Measurements from ENCODE around the gene CAMKMT. TPM values are rescaled to one million over a fixed set of nuclear protein-coding genes. Genes with fewer than 3 reads are reported as not detected.

The CAMKMT gene
- total and polyA plus RNA-seq, 2 donors (not counting 1 experiment from before 2014, with no cell fraction given) = 6.2 to 23.3 TPM

GRCh38 chr2:44638649-44639048 is 276.9 kb downstream of the CAMKMT start:
- H3K79me2 ChIP-seq (ENCODE audit: control insufficient read depth, insufficient read depth, low read length) = no peaks in the 10 kb centered on the region
- H2AFZ ChIP-seq (ENCODE audit: insufficient read depth, low read depth, low read length, poor library complexity, severe bottlenecking) = no peak overlapping the region
- no peak overlapping the region for H3K4me3 ChIP-seq (ENCODE audit: control extremely low read depth in 1 of 5, extremely low read depth in 1 of 5, insufficient read depth in 1 of 5, low read depth in 2 of 5, low read length in 4 of 5)
- H3K27ac Mint-ChIP-seq = no peak overlapping the region
- H3K9ac ChIP-seq (ENCODE audit: low read length) = no peak overlapping the region
- DNase-seq = no peak
- no peaks in the 10 kb centered on the region for H3K36me3 ChIP-seq (replicated peaks in 1 of 2; ENCODE audit: control extremely low read depth in 1 of 2, control insufficient read depth in 1 of 2, extremely low read depth in 1 of 2, insufficient read depth in 2 of 2, low read length in 1 of 2)
- H3K4me1 ChIP-seq (ENCODE audit: control insufficient read depth in 2 of 2, insufficient read depth in 2 of 2, low read length in 2 of 2) = no peaks in the 10 kb centered on the region
- no peak overlapping the region for H3K4me2 ChIP-seq (replicated peaks; ENCODE audit: low read depth, low read length, poor library complexity, severe bottlenecking)
- POLR2A ChIA-PET = no interaction called here
- H3K9me3 ChIP-seq (ENCODE audit: control extremely low read depth in 1 of 3, control insufficient read depth in 2 of 3, insufficient read depth in 1 of 3, low read length in 2 of 3) = peaks cover 0 to 2% (median 0%) of the 10 kb centered on the region in 3 donors
- no peak overlapping the region for H3K27ac ChIP-seq (ENCODE audit: low read length in 2 of 2)
- H3K27me3 ChIP-seq (replicated peaks in 1 of 4; ENCODE audit: control extremely low read depth in 1 of 4, control insufficient read depth in 3 of 4, insufficient read depth in 4 of 4, low read length in 3 of 4) = no peaks in the 10 kb centered on the region
- no peak for ATAC-seq (ENCODE audit: low read depth)
- H4K20me1 ChIP-seq (ENCODE audit: control insufficient read depth, insufficient read depth, low read length, poor library complexity, severe bottlenecking) = no peaks in the 10 kb centered on the region
- no peak overlapping the region for H3K4me3 Mint-ChIP-seq
- H3K4me1 Mint-ChIP-seq = no peaks in the 10 kb centered on the region
- H3K27me3 Mint-ChIP-seq = no peaks in the 10 kb centered on the region
- WGBS (ENCODE audit: insufficient coverage) = 95% methylated on average over 2 of the region's 4 CpGs
- peaks cover 4% of the 10 kb centered on the region for H3K9me3 Mint-ChIP-seq (ENCODE audit: insufficient read depth)
- CTCF ChIA-PET = no interaction called here
- intact Hi-C loops (cut with micrococcal nuclease) = no loop called here
- TF ChIP-seq EZH2 (IDR thresholded peaks at IDR 0.05; ENCODE audit: borderline replicate concordance, insufficient read depth, low read depth, low read length, poor library complexity, severe bottlenecking) = no peak
- no peak for TF ChIP-seq CTCF (IDR thresholded peaks at IDR 0.05)

GRCh38 chr2:44639399-44639798 is 277.7 kb downstream of the CAMKMT start:
- ATAC-seq (ENCODE audit: low read depth) = no peak
- POLR2A ChIA-PET = no interaction called here
- Histone ChIP-seq H2AFZ (ENCODE audit: insufficient read depth, low read depth, low read length, poor library complexity, severe bottlenecking) (no peak overlapping the region), H3K9ac (ENCODE audit: low read length) (no peak overlapping the region), H3K27me3 (replicated peaks in 1 of 4; ENCODE audit: control extremely low read depth in 1 of 4, control insufficient read depth in 3 of 4, insufficient read depth in 4 of 4, low read length in 3 of 4) (no peaks in the 10 kb centered on the region), H3K9me3 (ENCODE audit: control extremely low read depth in 1 of 3, control insufficient read depth in 2 of 3, insufficient read depth in 1 of 3, low read length in 2 of 3) (peaks cover 0 to 2% (median 0%) of the 10 kb centered on the region in 3 donors), H3K4me2 (replicated peaks; ENCODE audit: low read depth, low read length, poor library complexity, severe bottlenecking) (no peak overlapping the region), H4K20me1 (ENCODE audit: control insufficient read depth, insufficient read depth, low read length, poor library complexity, severe bottlenecking) (no peaks in the 10 kb centered on the region), H3K4me3 (ENCODE audit: control extremely low read depth in 1 of 5, extremely low read depth in 1 of 5, insufficient read depth in 1 of 5, low read depth in 2 of 5, low read length in 4 of 5) (no peak overlapping the region), H3K27ac (ENCODE audit: low read length in 2 of 2) (no peak overlapping the region), H3K4me1 (ENCODE audit: control insufficient read depth in 2 of 2, insufficient read depth in 2 of 2, low read length in 2 of 2) (no peaks in the 10 kb centered on the region), H3K36me3 (replicated peaks in 1 of 2; ENCODE audit: control extremely low read depth in 1 of 2, control insufficient read depth in 1 of 2, extremely low read depth in 1 of 2, insufficient read depth in 2 of 2, low read length in 1 of 2) (no peaks in the 10 kb centered on the region), H3K79me2 (ENCODE audit: control insufficient read depth, insufficient read depth, low read length) (no peaks in the 10 kb centered on the region)
- CTCF ChIA-PET = no interaction called here
- H3K4me3 Mint-ChIP-seq = no peak overlapping the region
- WGBS (ENCODE audit: insufficient coverage) = 92% methylated on average over 2 of the region's 2 CpGs
- no peaks in the 10 kb centered on the region for H3K27me3 Mint-ChIP-seq
- H3K27ac Mint-ChIP-seq = no peak overlapping the region
- DNase-seq = no peak
- H3K9me3 Mint-ChIP-seq (ENCODE audit: insufficient read depth) = no peaks in the 10 kb centered on the region
- TF ChIP-seq CTCF (IDR thresholded peaks at IDR 0.05) = no peak
- TF ChIP-seq EZH2 (IDR thresholded peaks at IDR 0.05; ENCODE audit: borderline replicate concordance, insufficient read depth, low read depth, low read length, poor library complexity, severe bottlenecking) = no peak
- intact Hi-C loops (cut with micrococcal nuclease) = no loop called here
- H3K4me1 Mint-ChIP-seq = no peaks in the 10 kb centered on the region

Data from B cell (primary cell).